GM21576 (cell line): Measurements from ENCODE around the gene PTPRQ.
"Not testable (repeated sequence)": the region's sequence is repeated elsewhere in the genome, so short reads cannot be mapped to it uniquely, and the experiment has no call there.

Experiments used
- ATAC-seq: cut with Tn5 transposase; IDR thresholded peaks from one replicate; pipeline ENCODE4 v1.9.1; 2021; ENCODE audit warnings: mild to moderate bottlenecking, moderate library complexity; ENCODE audit not compliant: unreplicated experiment

The PTPRQ gene

DNA sequence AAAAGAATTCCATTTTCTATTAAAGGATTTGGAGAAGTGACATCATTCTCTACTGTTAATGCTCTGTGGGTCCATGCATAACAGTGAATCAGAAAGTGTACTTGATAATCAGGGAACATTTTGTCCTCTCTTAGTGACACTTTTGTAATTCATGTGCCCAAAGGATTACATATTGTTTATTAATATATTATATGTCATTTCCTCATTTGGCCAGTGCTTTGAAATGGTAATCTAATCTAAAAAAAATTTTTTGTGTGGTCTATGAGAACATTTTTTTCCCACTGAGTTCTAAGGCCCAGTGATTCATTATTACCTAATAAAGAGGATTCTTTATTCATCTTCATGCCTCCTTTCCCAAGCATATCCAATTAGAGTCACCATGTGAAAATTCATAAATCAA is 183.7 kb downstream of the PTPRQ start:
- ATAC-seq = no peak

DNA sequence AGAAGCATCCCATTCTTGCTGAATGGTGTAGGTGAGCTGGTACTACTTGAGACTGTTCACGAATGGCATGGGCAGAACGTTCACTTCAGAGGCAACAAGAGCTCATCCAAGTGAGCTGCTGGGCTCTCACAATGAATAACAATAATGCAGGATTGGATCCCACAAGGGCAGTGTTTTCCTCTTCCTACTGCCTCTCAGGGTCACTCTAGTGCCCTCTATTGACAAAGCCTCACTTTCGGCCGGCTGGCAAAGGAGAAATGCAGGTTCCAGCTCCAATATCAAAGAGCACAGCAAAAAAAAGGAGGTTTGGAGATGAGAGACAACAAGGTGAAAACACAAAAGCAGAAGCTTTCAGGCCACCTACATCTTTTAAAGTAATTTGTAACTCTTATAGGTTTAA is 188.8 kb downstream of the PTPRQ start:
- no peak for ATAC-seq

DNA sequence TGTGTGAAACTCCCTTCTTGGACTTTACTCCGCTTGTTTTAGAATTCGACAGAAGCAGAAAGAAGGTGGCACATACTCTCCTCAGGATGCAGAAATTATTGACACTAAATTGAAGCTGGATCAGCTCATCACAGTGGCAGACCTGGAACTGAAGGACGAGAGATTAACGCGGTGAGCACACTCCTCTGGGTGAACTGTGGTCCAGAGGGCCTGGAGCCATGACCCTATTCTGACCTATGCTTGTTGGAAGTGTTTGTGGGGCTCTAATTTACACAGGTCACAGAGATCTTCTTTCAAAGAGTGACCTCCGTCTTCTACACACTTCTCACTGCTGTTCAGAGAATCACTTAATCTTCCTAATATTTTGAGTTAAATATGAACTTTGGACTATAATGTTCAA is 190.9 kb downstream of the PTPRQ start:
- no peak for ATAC-seq

DNA sequence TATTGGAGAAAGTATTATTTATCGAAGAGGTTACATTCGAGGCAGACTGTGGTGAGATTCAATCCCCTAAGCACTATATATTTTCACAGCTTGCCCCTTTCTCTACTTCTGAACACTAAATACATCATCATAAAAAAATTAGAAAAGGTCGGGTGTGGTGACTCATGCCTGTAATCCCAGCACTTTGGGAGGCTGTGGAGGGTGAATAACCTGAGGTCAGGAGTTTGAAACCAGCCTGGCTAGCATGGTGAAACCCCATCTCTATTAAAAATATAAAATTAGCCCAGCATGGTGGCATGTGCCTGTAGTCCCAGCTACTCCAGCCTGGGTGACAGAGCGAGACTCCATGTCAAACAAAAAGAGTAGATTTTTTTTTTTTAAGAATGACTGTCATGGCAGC is 192.8 kb downstream of the PTPRQ start:
- no peak for ATAC-seq

DNA sequence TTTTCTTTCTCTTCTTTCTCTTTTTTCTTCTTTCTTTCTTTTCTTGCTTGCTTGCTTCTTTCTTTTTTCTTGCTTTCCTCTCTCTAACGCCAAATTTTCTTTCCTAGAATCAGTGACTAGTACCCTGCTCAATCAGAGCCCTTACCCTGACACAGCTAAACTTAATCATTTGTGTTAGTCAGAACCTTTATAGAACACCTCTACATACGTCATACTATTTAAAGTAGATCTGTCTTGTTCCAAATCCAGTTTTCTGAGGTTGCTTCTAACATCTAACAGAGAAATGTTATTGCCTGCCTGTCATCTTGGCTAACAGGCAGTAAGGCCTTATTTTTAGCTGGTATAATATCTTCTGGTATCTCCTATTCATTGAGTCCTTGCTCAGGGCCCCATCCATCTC is 197.9 kb downstream of the PTPRQ start:
- ATAC-seq = no peak

DNA sequence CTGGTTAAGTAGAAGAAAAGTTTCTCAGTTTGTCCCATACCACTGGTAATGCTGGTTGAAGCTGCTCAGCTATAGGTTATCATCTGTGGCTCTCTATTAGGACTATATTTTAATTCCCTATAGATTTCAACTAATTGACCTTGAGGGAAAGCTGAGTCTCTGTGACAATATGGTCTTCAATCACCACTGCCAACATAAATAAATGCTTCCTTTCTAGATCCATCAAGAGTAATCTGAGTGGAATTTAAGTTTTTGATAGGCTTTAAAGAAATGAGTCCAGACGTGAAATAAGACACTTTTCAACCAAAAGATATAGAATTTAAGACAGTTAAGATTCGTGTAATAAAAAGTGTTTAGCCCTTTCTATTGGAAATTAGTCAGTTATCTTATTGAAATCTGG is 199.9 kb downstream of the PTPRQ start:
- no peak for ATAC-seq

DNA sequence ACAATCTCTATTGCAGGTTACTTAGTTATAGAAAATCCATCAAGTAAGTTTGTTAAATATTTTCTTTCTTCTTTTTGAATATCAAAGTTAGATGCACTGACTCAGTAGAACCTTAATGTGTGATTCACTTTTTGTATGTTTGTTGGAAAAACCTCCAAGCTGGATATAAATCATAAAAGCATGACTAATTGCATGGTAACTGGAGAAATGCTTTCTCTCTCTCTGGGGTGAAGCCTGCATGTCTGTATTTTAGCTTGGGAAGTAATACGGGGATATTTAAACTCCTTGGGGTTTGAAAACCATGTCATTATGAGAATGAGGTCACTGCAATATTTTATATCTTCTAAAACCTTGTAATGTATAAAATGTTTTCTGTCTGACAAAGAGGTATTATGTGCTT is 204.8 kb downstream of the PTPRQ start:
- ATAC-seq = no peak

DNA sequence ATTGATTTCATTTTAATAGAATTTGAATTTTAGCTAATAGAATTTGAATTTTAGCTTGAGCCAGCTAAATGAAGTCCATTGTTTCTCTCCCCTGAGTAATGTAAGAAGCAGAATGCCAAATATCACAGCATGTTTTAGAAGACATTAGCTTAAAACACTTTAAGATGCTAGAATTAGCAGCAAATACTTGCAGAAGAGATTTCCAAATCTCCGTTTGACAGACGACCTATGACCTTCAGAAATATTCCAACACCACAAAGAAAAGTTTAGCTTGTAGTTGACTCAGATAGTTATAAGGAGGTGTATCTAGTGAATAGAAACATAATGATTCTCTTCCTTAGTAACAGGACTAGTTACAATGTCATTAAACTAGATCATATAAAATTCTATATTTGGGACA is 211.7 kb downstream of the PTPRQ start:
- no peak for ATAC-seq

DNA sequence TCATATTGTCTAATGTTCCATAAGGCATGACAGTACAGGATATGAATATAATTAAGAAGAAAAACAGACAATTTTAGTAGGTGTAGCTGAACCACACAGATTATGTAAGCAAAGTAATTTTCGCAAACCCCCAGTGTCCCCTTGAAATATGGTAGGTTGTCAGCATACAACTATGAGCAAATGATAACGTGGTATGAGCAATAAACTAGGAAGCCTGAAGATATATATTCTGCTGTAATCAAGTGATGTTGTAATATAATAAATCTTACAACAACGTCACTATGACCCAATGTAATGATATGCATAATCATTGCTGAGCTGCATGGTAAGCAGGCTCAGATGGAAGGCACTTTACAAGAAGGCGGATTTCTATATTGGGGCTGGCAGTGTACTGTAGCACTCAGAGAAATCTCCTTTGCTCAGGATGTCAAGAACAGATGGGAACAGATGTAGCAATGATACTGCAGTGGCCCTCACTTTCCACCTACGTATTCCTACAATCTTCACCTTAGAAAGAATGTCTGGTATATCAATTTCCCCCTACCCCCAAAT is 215.6 kb downstream of the PTPRQ start:
- no peak for ATAC-seq

DNA sequence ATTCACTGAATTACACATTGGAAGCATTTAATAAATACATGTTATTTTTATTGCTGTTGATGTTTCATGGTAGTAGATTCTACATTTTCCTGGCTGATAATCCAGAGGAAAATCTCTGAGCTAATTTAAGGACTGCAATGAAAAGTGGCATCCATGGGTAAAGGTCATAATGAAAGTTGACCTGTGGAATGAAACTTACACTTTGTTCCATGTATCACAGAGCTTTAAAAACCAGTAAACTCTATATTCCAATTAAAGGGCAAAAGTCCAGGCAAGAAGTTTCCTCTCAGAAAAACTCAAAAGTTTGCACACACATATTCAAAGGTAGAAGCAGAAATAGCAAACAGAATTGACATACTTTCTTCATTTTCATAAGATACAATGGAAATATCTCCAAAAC is 218.6 kb downstream of the PTPRQ start:
- no peak for ATAC-seq

DNA sequence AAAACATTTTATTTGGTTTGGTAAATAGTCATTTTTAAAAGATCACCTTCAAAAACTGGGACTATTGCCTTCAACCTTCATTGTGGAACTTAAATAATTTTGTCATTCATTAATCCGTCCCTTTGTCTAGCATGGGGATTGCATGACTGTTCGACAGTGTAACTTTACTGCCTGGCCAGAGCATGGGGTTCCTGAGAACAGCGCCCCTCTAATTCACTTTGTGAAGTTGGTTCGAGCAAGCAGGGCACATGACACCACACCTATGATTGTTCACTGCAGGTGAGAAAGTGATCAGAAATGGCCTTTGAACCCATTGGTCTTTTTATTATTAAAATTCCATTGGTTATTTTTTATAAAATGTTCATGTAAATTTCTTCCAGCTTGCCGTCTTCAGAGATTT is 226.2 kb downstream of the PTPRQ start:
- no peak for ATAC-seq

DNA sequence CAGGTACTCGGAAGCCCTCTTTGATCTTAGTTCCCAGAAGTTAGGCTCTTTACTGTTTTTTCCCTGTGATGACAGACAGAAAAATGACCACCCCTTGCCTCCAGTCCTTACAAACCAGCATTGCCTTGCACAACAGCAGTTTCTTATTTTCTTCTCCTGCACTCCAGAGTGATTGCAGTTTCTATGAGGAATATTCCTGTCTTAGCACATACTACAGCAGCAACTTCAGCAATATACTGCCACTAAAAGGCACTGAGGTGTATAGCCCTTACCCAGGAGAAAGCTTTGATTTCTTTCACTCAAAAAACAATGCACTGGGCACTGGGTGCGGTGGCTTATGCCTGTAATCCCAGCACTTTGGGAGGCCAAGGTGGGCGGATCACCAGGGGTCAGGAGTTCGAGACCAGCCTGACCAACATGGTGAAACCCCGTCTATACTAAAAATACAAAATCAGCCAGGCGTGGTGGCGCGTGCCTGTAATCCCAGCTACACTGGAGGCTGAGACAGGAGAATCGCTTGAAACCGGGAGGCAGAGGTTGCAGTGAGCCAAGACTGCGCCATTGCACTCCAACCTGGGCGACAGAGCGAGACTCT is 232.1 kb downstream of the PTPRQ start:
- ATAC-seq = not testable (repeated sequence)

DNA sequence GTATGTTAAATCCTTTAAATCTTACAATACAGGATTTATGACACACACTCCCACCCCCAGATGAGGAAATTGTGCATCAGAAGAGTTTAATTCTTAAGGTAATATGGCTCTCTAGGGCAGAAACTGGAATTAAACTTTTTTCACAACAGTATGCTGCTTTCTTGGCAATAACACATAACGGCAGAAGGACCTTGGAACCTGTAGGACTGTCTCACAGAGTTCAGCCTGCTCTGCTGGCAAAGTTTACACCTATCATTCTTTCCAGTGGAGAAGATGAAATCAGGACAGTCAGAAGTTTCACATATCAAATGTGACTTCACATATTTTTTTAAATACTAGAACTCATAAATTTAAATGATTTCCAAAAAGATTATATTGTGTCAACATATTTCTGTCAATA is 232.8 kb downstream of the PTPRQ start:
- ATAC-seq = no peak

DNA sequence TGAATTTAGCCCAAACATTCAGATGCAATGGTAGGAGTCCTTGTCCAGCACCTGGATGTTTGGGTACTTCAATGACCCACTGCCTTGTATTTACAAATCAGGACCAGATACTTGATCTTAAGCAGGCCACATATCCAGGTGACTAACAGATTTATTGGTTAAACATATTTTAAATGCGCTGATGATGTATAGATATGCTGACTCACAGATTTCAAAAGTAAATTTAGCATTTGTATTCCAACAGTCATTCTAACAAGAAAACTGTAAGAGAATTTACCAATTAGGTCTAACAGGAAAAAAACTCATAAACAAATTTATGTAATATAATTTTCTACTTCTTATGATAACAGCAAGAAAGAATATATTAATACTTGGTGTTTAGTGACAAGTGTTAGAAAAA is 234.0 kb downstream of the PTPRQ start:
- ATAC-seq = no peak

DNA sequence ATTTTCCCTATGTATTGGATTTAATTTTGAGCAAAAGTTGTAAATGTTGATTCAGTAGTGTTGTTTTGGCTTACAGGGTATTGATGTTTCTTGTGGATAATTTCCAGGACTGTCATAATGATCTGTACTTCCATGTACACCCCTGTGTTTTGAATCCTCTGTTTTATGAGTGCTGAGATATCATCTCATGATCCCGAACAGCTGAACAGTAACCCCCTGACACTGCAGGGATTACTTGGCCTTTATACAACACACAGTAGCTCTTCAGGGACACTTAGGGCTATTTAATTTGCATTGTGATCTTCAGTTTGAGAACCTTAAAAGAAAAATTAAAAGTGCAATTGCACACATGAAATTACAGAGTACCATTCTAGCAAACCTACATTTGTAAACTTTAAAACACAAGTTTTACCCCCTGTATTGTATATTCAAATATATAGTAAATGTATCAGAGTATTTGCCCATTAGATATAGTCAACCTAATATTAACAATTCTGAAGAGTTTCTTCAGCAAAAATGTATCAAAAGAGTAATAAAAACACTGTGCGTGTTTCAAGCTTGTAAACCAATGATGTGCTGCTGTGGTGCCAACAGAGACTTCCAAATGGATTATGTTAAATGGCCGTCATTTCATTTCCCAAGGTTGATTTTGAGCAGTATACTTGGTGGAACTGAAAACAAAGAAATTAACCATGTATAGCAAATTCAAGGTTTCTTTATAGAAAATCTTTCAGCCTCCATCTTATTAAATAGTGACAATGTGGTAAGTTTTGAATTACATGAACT is 235.5 kb downstream of the PTPRQ start:
- no peak for ATAC-seq

DNA sequence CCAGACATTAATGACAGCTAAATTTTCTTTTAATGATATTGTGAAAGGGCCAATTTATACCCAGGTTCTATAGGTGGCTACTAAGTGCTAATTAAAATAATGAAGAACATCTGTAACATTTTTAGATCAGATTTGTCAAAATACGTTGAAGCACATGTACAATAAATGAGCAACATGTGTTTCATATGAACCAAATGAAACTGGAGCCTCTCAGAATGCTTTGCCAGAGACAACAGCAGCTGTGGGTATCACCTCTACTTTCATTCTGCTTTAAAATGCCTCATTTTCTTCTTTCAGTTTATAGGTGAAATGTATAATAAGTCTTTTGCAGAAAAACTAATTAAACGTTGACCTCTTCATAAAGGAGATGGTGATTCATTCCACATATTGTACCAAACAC is 237.3 kb downstream of the PTPRQ start:
- ATAC-seq = peak; percentile 74

DNA sequence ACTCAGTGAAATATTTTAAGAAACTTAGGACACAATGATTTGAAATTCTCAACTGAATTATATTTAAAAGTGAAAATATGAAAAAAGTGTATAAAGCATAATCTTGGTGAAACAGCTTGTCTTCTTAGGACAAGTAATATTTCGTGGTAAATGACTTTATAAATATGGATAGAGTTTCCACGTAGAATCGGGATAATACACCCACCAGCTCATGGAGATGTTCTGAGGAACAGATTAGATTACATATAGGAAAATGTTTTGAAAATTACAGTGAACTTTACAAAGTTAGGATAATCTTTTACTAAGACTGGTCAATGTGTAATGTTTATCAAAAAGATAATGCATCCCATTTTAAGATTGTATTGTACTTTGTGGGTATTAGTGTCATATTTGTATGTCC is 237.8 kb downstream of the PTPRQ start:
- no peak for ATAC-seq

DNA sequence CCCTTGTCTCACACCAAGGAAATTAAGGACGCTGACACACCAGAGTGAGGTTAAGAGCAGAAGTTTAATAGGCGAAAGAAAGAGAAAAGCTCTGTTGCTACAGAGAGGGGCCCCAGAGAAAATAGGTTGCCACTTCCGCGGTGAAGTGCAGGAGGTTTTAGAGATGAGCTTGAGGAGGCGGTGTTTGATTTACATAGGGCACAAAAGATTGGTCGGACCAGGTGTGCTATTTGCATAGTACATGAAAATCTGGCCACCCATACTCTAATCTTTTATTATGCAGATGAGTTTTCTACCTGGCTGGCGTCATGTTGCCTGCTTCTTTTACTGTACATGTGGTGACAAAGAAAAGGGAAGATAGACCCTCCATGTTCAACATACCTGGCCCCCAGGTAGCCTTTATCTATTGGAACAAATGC is 240.1 kb downstream of the PTPRQ start:
- no peak for ATAC-seq

DNA sequence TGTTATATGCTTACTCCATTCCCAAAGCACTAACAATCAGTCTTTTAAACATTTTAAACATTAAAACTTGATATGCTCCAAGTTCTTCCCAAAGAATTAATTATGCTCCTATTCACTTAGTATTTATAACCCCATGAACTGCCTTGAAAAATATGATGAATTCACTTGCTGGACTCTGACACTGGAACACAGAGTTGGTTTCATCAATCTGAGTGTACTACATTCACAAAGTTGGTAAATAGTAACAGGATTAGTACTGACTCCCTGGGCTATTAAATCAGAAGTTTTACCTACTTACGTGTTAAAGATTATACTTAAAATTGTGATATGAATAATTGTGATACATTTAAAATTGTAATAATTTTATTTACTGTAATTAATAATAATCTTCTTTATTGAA is 246.1 kb downstream of the PTPRQ start:
- no peak for ATAC-seq

DNA sequence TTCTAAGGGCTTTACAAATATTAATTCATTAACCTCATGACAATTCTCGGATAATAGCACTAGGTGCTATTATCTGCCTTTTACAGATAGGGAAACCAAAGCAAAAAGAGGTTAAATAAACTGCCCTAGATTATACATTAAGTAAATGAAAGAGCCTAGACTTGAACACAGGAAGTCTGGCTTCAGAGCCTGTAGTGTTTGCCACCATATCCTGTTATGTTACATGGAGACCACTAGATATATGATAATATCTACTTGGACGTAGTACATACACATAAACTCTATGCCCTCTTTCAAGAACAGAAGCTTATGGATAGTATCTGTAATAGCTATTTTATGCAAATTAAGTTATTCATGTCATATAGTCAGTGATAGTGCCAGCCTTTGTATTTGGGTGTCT is 246.5 kb downstream of the PTPRQ start:
- no peak for ATAC-seq

DNA sequence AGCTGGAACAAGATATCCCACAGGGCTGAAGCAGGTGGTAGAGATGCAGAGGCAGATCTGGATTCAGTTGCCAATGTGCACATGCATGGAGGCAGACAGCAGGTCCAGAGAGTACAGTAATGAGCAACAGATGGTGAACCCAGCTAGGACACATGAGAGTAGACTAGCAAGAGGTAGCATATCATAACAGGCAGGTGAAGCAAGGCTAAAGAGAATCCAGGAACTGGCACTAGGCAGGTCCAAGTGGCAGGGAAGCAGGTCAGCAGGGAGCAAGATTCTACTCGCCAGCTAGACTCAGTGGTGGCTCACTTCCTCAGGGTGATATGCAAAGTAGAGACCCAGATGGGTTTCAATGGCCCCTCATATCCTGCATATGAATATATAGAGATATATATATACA is 248.1 kb downstream of the PTPRQ start:
- peak; percentile 65 for ATAC-seq

DNA sequence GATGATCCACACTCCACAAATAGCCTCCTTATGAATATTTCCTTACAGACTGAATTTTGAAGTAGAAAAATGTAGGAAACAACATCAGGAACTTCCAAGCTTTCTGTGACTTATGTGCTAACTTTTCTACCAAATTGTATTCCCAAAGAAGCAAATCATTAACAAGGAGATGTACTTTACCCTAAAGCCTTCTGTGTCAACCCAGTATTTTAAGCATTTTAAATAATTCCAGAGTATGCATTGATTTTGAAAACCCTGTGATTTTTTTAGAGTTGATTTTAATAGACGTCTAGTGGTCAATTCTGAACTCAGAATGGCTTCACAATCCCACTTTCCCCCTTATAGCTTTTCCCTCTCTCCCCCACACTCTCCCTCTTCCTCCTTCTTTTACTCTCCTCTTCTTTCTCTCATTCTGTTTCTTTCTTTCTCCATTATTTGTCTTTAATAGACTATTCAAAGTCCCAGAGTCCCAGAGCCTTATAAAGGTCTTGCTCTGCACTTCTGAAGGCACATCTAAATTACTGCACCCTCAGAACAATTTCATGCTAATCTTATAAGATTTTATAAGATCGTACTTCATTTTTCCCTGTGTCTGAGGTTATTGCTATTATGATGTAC is 253.3 kb downstream of the PTPRQ start:
- ATAC-seq = no peak
